ENCODE results near the gene PTPRM.
"Not testable (repeated sequence)": the region's sequence is repeated elsewhere in the genome, so short reads cannot be mapped to it uniquely, and the experiment has no call there.

Gene PTPRM

DNA sequence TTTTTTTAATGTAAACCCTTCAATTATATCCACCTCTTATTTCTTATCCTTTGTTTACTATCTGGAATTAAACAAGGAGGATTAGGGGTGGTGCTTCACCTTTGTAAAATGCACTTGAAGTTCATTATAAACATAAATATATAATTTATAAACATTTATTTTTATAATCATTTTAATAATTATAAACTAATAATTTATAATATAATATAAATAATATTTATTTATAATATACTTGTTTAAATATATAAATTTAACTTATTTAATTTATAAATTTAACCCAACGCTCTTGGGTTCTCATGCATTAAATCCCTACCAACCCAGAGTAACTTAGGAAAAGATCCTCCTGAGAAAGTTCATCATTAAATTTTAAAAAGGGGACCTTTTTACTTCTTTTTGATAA is 452.5 kb downstream of the PTPRM start:
- no peak for DNase-seq

DNA sequence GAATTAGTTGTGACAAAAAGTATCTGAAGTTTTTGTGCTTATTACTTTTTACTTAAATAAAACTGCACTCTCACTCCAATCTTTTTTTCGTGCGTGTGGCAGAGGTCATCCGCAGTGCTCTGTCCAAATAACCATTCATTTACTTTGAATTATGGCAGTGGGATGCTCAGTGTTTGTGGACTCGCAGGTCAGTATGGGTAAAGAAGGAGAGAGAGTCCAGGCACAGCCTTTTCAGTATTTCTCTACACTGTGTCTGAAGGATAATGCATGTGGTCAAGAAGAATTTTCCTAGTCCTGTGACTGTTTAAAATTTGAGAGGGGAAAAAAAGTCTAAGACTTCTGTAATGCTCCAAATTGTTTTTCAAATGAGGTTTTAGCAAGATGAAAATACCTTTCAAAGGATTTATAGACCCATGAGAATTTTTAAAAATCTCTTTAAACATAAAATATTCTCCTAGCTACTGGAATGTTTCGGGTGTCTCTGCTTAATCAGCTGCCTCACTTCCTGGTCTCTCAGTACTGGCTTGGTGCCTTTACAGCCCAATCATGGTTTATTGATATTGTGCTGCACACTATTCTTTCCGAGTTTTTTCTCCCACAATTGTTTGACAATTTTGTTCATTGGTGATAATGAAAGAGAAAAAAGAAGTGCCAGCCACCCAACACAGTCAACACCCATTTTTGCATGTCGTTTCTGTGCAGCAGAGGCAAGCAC is 453.2 kb downstream of the PTPRM start:
- no peak for DNase-seq

DNA sequence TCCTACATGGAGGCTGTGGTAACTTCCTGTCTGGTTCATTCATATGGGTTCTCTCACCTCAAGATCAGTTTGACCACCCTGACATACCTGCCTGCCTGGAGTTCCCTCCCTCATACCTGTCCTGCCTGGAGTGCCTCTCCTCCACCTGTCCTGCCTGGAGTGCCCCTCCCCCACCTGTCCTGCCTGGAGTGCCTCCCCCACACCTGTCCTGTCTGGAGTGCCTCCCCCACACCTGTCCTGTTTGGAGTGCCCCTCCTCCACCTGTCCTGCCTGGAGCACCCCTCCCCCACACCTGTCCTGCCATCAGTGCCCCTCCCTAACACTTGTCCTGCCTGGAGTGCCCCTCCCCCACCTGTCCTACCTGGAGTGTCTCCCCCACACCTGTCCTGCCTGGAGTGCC is 461.9 kb downstream of the PTPRM start:
- DNase-seq, result no peak

DNA sequence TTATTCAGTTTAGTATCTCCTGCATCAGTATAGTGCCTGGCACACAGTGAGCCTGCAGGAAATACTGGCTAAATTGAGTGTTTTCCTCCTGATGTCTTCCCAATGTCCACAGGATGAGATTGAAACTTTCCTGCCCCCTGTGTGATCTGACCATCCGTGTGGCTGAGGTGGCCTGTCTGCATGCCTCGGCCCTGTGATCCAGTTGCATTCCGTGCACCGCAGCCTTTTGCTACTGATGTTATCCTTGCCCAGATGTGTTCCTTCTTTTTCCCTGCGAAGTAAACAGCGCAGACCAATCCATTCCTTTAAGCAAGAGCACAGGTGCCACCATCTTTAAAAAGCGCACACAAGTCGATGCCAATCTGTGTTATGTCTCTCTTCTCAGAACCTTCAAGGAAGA is 462.6 kb downstream of the PTPRM start:
- DNase-seq, result no peak

DNA sequence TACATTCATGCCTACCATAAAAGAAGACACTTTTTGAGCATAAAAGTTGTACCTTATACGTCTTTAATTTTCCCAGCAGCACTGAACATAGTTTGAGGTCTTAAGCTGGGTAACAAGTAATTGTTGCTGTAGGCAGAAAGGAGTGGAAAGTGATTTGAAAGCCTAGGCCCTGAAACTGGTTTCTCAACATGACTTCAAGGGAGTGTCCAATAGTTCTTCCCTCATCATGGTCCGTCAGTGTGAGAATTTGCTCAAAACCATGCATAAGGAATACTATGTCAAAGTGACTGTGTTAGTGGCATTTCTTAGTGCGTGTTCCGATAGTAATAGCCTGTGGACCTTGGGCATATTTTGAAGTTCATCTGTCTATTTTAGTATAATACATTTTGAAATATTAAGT is 463.1 kb downstream of the PTPRM start:
- no peak for DNase-seq

DNA sequence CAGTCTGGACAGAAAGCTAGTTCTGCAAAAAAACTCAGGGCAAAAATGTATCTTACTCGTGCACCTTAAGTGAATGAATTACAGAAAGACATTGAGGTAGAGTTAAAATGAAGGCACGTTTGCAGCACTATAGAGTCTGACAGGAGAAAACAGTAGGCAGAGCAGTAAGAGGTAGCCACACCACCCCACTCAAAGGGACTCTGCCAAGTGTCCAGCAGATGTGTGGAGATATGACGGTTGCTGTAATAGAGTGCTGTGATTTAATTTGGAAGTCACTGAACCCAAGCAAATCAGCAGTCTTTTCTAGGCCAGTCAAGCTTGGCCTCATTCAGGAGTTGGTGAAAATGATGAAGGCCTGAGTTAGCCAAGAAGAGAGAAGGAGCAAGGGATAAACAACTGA is 464.4 kb downstream of the PTPRM start:
- no peak for DNase-seq

DNA sequence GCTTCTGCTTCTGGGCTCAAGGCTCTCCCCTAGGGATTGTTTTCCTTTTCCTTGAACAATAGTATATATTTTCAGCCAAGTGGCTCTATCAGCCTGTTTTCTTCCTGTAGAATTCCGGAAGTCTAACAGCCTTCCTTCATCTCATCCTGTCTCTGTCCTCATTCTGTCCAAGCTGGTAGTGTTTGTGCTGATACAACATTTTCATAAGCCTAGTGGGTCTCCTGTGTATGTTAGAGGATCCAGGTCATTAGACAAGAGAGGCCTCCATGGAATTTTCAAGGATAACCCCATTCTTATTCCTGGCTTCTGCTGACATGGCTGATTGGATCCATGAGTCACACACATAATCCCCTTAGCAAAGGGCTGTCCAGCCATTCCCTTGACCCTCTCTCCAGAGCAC is 467.6 kb downstream of the PTPRM start:
- no peak for DNase-seq

DNA sequence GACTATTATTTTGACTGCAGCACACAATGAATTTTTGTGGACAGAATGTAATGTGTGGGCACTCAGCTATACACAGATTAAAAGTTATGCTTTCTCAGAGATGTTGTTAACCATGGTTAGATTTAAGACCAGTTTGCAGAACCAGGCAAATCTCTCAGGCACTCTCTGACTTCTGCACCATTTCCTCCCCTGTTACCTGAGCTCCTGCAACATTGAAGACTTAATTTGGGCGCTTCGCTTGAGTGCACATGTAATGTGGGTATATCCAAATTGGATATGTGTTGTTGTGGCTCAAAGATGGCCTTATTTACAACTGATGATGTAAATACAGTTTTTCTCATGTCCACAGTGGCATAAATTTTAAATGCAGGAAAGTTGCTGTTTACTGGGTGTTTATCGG is 469.4 kb downstream of the PTPRM start:
- DNase-seq, result no peak

DNA sequence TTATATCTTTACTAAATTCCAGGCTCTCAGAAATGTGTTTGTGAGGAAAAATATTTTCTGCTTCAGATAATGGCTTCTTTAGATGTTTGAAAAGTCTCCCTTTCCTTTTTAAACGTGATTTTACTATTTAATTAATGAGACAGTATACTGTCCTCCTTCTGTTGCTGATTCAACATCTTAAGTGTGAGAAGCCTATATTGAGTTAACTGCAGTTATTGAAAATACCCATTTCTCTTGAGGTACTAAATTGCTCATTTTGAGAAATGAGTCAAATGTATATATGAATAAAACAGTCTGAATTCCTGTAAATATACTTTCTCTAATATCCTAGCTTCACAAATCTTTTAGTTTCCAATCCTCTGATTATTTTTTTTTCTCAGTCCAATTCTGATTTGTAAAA is 470.2 kb downstream of the PTPRM start:
- no peak for DNase-seq

DNA sequence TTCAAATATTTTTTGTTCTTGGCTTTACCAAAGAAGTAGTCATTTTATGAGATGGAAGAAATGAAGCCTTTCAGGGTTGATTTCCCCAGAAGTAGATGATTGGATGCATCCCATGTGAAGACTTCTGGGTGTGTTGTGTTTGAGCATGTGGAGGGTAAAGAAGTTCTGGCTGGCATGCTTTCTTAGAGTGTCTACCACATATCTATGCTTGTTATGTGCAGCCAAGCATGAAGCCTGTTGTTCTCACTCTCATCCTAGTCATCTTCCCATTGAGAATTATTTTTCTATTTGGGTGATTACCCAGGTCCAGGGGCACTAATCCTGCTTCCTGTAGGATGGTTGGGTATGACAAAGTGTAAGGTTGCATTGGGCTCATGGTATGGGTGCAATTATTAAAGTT is 472.9 kb downstream of the PTPRM start:
- DNase-seq, result no peak

DNA sequence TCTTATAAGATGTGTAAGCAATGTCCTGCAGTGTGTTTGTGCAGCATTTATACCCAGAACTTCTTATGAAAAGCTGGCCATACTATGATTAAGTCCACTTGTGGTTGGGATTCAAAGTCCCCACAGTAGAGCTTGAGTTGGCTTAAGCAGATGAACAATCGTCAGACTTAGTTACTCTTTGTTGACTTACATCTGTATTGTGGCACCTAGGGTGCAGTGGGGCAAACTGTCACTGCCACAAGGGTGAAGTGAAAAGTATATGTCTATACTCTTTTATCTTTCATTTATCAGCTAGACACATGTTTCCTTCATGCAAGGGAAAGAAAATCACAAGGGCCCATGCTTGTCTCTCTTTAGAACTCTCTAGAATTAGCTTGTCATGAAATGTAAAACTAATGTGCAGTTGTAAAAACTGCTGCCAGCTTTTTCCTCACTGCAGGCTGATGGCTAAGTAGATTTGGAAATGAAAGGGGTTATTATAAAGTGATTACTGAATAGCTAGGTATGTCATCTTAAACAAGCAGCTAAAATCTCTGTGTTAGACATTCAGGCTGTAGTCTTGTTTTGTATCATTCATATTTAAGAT is 474.5 kb downstream of the PTPRM start:
- no peak for DNase-seq

DNA sequence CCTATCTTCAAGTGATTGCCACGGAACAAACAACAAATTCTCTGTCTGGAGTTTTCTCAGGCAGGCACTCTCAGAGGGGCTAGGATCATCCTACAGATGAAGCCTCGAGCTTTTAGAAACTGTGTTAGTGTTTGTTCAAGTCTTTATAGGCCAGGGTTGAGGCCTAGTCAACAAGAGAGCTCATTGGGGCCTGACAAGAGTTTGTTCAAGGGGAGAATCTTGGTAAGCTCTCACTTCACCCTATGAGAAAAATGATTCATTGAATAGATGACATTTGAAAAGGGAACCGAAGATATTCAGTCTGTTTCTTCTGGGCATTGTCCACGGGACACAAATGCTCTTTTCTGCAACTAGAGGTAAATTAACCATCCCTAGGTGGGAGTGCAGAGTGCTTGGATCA is 476.9 kb downstream of the PTPRM start:
- DNase-seq, result no peak

DNA sequence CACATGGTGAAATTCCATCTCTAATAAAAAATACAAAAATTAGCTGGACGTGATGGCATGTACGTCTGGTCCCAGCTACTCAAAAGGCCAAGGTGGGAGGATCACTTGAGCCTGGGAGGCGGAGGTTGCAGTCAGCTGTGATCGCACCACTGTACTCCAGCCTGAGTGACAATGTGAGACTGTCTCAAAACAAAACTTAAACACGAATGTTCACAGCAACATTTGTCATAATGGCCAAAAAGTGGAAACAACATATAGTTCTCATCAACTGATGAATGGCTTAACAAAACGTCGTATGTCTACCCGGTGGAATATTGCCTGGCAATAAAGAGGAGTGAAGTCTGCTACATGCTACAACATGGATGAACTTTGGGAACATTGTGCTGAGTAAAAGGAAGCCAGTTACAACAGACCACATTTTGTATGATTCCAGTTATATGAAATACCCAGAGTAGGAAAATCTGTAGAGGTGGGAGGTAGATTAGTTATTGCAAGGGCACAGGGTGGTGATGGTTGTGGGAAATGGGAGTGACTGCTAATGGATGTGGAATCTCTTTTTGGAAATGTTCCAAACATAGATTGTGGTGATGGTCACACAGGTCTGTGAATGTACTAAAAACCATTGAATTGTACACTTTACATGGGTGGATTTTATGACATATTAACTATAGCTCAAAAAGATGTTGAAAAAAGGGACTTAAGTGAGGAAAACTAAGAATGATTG is 478.2 kb downstream of the PTPRM start:
- no peak for DNase-seq

DNA sequence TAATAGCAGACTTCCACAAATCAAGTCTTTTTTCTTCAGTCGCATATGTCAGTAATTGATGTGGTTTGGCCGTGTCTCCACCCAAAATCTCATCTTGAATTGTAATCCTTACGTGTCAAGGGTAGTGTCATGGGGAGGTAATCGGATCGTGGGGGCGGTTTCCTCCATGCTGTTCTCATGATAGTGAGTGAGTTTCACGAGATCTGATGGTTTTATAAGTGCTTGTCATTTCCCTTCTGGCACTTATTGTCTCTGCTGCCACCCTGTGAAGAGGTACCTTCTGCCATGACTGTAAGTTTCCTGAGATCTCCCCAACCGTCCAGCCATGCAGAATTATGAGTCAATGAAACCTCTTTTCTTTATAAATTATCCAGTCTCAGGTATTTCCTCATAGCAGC is 478.8 kb downstream of the PTPRM start:
- no peak for DNase-seq

DNA sequence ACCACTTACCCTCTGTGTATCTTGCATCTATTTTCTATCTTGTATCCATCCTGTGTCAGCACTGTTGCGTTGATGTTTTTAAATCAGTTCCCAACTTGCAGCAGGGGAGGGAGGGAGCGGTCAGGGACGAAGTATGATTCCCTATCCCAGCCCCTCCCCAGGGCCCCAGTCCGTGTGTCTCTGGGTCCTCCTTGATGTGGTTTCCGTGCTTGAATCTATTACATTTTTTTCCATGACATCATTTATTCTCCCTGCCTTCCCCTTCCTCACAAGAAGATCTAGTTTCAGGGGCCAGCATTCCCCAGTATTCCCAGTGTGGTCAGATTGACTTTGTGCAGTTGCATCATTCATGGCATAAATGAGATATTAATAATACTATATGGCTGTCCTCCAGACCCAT is 479.3 kb downstream of the PTPRM start:
- no peak for DNase-seq

DNA sequence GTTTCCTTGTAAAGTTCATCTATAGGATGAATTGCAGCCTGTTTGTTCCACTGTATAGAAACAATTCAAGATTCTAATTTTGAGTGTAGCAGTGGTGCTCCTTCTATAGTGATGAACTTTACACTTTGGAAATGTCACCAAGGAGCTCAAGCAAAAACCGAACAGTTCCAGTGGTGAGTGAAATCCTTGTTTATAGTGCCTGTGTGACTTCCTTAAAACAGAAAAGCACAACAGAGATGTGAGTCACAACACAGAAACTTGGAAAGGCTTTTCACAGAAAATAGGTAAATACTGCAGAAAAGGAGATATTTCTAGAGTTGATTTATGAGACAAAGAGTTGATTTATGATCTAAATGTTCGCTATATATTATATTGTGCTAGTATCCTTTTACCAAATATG is 482.0 kb downstream of the PTPRM start:
- no peak for DNase-seq

DNA sequence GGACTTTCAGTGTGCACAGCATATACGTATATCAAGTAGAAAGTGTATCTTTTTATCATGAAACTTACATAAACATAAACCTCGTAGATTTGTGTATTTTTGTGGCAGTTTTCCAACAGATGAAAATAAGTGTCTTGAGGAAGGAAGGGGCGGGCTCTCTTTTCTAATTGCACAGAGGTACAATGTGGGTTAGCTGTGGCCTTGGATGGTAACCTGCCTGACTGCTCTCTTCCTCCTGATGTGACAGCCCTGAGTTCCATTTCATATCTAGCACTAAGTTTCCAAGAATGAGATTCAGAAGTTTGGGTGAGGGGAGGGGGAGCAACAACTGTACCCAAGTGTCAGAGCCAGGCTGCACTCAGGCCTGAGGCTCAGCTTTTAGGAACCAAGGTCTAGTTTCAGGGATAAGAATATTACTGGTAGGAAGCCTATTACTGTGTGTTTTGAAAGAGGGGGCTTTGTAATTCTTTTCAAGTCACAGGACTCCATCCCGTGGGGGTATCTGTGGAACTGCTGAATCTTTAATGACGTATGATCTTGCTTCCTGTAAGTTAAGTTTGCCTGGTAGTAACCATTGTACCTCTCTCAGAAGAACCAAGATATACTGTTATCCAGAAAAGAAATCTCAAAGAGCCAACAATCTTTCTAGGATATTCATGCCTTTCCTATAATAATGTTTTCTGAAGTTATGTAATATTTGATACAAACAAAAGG is 483.7 kb downstream of the PTPRM start:
- DNase-seq, result no peak

DNA sequence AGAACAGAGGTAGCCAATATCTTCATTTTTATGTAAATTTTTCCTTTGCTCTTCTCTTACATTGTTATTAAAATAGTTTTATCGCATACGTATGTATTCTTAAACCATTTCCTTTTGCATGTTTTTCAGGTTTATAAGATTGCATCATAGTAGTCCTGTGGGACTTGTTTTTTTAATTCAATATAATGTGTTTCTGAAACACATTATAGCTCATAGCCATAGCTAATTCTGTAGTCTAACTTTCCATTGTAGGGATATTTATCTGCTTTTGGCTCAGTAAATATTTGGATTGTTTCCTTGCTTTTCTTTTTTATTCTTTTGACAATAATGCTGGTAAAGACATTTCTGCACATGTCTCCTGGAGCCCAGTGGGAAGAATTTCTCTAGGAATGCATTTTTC is 484.3 kb downstream of the PTPRM start:
- no peak for DNase-seq

DNA sequence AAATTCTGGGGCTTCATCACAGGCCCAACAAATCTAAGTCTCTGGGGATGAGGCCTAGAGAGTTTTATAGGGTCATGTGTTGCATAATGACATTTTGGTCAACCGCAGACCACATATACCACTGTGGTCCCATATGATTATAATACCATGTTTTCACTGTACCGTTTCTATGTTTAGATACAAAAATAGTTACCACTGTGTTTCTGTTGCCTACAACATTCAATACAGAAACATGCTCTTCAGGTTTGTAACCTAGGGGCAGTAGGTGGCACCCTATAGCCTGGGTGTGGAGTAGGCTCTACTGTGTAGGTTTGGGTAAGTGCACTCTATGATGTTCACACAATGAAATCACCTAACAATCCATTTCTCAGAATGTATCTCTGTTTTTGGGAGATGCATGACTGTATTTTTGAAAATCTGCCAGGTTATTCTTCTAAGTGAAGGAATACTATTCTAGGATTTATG is 485.2 kb downstream of the PTPRM start:
- DNase-seq, result no peak

DNA sequence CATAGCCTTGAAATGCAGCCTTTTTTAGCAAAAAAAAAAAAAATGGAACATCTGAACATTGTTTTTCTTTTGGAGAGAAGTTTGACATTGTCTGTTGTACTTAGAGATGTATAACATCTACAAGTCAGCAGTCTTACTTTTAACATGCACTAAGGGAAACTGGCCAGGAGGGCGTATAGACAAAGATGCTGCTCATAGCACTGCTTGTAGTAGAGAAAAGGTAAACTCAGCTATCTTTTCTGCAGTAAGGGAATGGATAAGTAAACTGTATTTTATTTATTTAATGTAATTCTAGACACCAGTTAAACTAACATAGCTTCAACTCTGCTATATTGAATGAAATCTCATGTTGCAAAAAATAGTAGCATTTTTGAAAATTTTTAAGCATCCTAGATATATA is 489.6 kb downstream of the PTPRM start:
- no peak for DNase-seq

DNA sequence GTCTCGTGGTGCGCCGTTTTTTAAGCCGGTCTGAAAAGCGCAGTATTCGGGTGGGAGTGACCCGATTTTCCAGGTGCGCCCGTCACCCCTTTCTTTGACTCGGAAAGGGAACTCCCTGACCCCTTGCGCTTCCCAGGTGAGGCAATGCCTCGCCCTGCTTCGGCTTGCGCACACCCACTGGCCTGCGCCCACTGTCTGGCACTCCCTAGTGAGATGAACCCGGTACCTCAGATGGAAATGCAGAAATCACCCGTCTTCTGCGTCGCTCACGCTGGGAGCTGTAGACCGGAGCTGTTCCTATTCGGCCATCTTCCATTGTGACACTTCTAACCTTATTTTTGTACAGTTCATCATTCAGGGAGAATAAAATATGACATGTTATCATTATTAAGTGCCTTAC is 496.0 kb downstream of the PTPRM start:
- DNase-seq, result not testable (repeated sequence)

DNA sequence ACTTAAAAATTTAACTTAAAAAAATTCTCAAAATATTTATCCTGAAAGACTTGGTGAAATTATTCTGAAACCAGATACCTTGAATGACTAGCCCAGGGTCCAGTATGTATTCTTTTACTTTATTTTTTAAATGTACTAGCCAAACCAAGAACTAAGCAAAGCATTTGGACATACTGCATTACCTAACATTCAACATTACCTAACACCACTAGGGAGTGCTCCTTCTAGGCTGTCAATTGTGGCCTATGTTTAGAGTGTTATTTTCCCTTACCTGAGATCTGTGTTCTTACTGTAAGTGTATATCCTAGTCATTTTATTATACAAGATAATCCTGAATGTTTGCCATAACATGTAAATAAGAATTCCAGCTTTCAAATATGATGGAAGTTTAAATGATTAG is 496.6 kb downstream of the PTPRM start:
- DNase-seq, result no peak

DNA sequence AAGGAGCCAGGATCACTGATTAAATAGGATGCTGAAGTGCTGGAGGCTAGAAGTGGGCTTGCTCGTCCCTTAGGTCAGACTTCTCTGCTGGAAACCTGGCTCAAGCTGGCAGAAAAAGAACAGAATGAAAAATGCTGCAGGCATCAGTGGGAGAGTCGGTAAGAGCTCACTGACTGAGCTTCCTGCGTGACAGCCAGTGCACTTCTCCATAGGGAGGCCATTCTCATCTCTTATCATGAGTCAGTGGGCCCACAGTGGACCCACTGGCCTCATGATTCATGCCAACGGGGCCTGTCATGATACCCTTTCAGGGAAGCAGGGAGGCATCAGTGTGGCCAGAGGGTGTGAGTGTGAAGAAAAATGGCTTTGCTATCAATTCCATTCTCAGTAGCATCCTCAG is 498.2 kb downstream of the PTPRM start:
- no peak for DNase-seq

DNA sequence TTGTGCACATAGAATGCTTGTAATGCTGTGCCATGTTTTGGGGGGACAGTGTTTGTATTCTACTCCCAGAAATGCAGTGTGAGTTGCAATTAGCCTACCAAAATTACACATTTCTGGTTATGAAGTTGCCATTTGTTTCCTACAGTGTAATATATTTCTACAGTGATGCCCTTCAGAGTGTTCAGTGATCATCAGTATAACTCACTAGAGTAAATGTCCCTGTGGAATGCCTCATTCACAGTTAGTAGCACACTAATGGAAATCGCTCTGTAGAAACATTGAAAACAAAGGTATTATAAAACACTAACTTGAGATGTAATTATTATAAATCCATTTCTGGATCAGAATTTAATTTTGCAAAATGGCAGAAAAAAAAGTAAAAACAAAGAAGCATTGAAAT is 498.7 kb downstream of the PTPRM start:
- DNase-seq, result no peak
